PC-3 (cell line): ENCODE measurements around the gene EXOC4.

Experiments used
- CTCF ChIP-seq: fragments of 300-600 bp; sonication (generic); conservative IDR thresholded peaks from 2 replicates; pipeline ENCODE4 v1.5.1; 2017; ENCODE audit warnings: antibody characterized with exemption, low read depth, mild to moderate bottlenecking, low read length
- EZH2 ChIP-seq: fragments of 300-600 bp; sonication (generic); IDR thresholded peaks from one replicate; pipeline ENCODE4 v1.6.1; 2017; ENCODE audit warnings: antibody characterized with exemption, mild to moderate bottlenecking, low read length; ENCODE audit not compliant: unreplicated experiment
- EZH2phosphoT487 ChIP-seq: fragments of 300-600 bp; sonication (generic); IDR thresholded peaks from 2 replicates; pipeline ENCODE4 v1.6.1; 2018; ENCODE audit warnings: mild to moderate bottlenecking, antibody characterized with exemption, low read length, borderline replicate concordance

GRCh38 chr7:133873187-133873586, 620.3 kb downstream of the EXOC4 start:
- TF ChIP-seq CTCF: no peak
- TF ChIP-seq EZH2: no peak
- TF ChIP-seq EZH2phosphoT487: no peak
